ENCODE measurements around the gene RPS15. TPM values are rescaled to one million over a fixed set of nuclear protein-coding genes. Genes with fewer than 3 reads are reported as not detected.

Gene RPS15
- total and polyA plus RNA-seq, 2 of the 13 experiments (the other 11 are each of a cell fraction or from before 2014, with no cell fraction given) = 695 to 1,411 TPM

GRCh38 chr19:1424192-1424955 lies 13.8 kb upstream of the RPS15 start (continued):
- TF ChIP-seq BCLAF1 (IDR thresholded peaks at IDR 0.05) (no peak), ZEB1 (IDR thresholded peaks at IDR 0.05; ENCODE audit: insufficient replicate concordance, low read depth) (no peak), ZNF12 (CRISPR knock-in tag; IDR thresholded peaks at IDR 0.05) (no peak), ZFP90 (CRISPR knock-in tag; IDR thresholded peaks at IDR 0.05; ENCODE audit: borderline replicate concordance) (no peak), RFXAP (CRISPR knock-in tag; IDR thresholded peaks at IDR 0.05; ENCODE audit: borderline replicate concordance) (no peak), ATF7-NPFF (CRISPR knock-in tag; IDR thresholded peaks at IDR 0.05; ENCODE audit: low read depth) (peak; percentile 68), ZNF841 (CRISPR knock-in tag; IDR thresholded peaks at IDR 0.05; ENCODE audit: borderline replicate concordance) (no peak), GMEB2 (CRISPR knock-in tag; IDR thresholded peaks at IDR 0.05; ENCODE audit: low read depth) (no peak), NAIF1 (CRISPR knock-in tag; IDR thresholded peaks at IDR 0.05; ENCODE audit: borderline replicate concordance) (no peak; the same call in 1 of the 2 replicates), GZF1 (CRISPR knock-in tag; IDR thresholded peaks at IDR 0.05) (no peak), MEF2D (CRISPR knock-in tag; IDR thresholded peaks at IDR 0.05) (no peak), MLLT10 (CRISPR knock-in tag; IDR thresholded peaks at IDR 0.05) (no peak), ZNF207 (IDR thresholded peaks at IDR 0.05; ENCODE audit: borderline replicate concordance) (no peak), CREM (IDR thresholded peaks at IDR 0.05) (peak; percentile 44; the same call in 1 of the 2 replicates), CREM (CRISPR knock-in tag; IDR thresholded peaks at IDR 0.05) (no peak), ZBED4 (CRISPR knock-in tag; IDR thresholded peaks at IDR 0.05; ENCODE audit: borderline replicate concordance) (no peak), ZBTB7B (CRISPR knock-in tag; IDR thresholded peaks at IDR 0.05) (peak; percentile 72; the same call in 1 of the 2 replicates), ZNF451 (CRISPR knock-in tag; IDR thresholded peaks at IDR 0.05) (no peak), NFE2 (CRISPR knock-in tag; IDR thresholded peaks at IDR 0.05) (no peak), FOXA3 (CRISPR knock-in tag; IDR thresholded peaks at IDR 0.05) (peak; percentile 56), HOXA9 (CRISPR knock-in tag; IDR thresholded peaks at IDR 0.05; ENCODE audit: borderline replicate concordance) (no peak), ZBTB8A (CRISPR knock-in tag; IDR thresholded peaks at IDR 0.05; ENCODE audit: borderline replicate concordance, low read depth) (no peak), SRSF1 (optimal IDR thresholded peaks at IDR 0.05; ENCODE audit: low read depth, low read length) (no peak)
